Transverse colon (tissue), 3 donors: Measurements from ENCODE around the gene APOO.

Source experiments
- CTCF ChIP-seq, 5 experiments: fragments of 200-600 bp in 3 of 5; fragments of 450-650 bp in 2 of 5; sonication (generic) in 3 of 5; IDR thresholded peaks; 1 replicate in 2 of 5; 2 replicates in 3 of 5; pipeline ENCODE4 v1.5.1; 2016 to 2017; ENCODE audit warnings: antibody characterized with exemption in 5 of 5, inconsistent platforms in 3 of 5, mild to moderate bottlenecking in 2 of 5, moderate library complexity in 1 of 5
- EP300 ChIP-seq: sonication (generic); formaldehyde crosslinking; IDR thresholded peaks from one replicate; pipeline ENCODE4 v1.6.1; 2017; ENCODE audit warnings: antibody characterized with exemption, low read depth

GRCh38 chrX:23803931-23804381 lies 103.8 kb downstream of the APOO start:
- no peak for TF ChIP-seq CTCF (IDR thresholded peaks at IDR 0.05)
- TF ChIP-seq EP300: no peak
